Loucy (cell line): ENCODE data around the gene ZNF362.

Source experiments
- H2AFZ ChIP-seq: fragments of 200-600 bp; sonication (generic); 2 replicates; pipeline ENCODE4 v1.6.0; 2016; ENCODE audit warnings: antibody characterized with exemption, mild to moderate bottlenecking, low read length, moderate library complexity
- H3F3A ChIP-seq: fragments of 200-600 bp; 2 replicates; pipeline ENCODE4 v1.6.0; 2016; ENCODE audit warnings: antibody characterized with exemption, low read depth, mild to moderate bottlenecking
- H3K27me3 ChIP-seq: fragments of 200-600 bp; sonication (generic); 2 replicates; pipeline ENCODE4 v1.6.1; 2014; ENCODE audit warnings: low read length, mild to moderate bottlenecking; ENCODE audit not compliant: insufficient read depth, poor library complexity, severe bottlenecking
- H3K36me3 ChIP-seq: fragments of 200-600 bp; sonication (generic); 2 replicates; pipeline ENCODE4 v1.6.1; 2016; ENCODE audit warnings: low read length; ENCODE audit not compliant: insufficient read depth
- H3K4me1 ChIP-seq: fragments of 200-600 bp; sonication (generic); 2 replicates; pipeline ENCODE4 v1.5.1; 2014; ENCODE audit warnings: low read length, mild to moderate bottlenecking; ENCODE audit not compliant: insufficient read depth, poor library complexity, severe bottlenecking
- H3K4me2 ChIP-seq: fragments of 200-600 bp; sonication (generic); 2 replicates; pipeline ENCODE4 v1.6.0; 2014; ENCODE audit warnings: antibody characterized with exemption, low read length, low read depth, mild to moderate bottlenecking; ENCODE audit not compliant: poor library complexity, severe bottlenecking
- H3K4me3 ChIP-seq: fragments of 200-600 bp; sonication (generic); 2 replicates; pipeline ENCODE4 v1.5.1; 2014; ENCODE audit warnings: low read length, mild to moderate bottlenecking, mixed read lengths; ENCODE audit not compliant: poor library complexity, severe bottlenecking
- H3K79me2 ChIP-seq: fragments of 200-600 bp; sonication (generic); 2 replicates; pipeline ENCODE4 v1.6.1; 2014; ENCODE audit warnings: low read length; ENCODE audit not compliant: insufficient read depth
- H3K9ac ChIP-seq: fragments of 200-600 bp; sonication (generic); 2 replicates; pipeline ENCODE4 v1.6.0; 2014; ENCODE audit warnings: mild to moderate bottlenecking, low read depth, low read length, moderate library complexity; ENCODE audit not compliant: poor library complexity, severe bottlenecking
- H3K9me2 ChIP-seq: fragments of 200-600 bp; sonication (generic); replicated peaks from 2 replicates; pipeline ENCODE4 v1.6.1; 2016; ENCODE audit warnings: low read depth, low read length, mixed read lengths
- H3K9me3 ChIP-seq: fragments of 200-600 bp; sonication (generic); 2 replicates; pipeline ENCODE4 v1.6.1; 2014; ENCODE audit warnings: mild to moderate bottlenecking, antibody characterized with exemption, low read length, low read depth; ENCODE audit not compliant: insufficient read depth
- H4K20me1 ChIP-seq: fragments of 200-600 bp; sonication (generic); 2 replicates; pipeline ENCODE4 v1.6.0; 2014; ENCODE audit warnings: antibody characterized with exemption, low read length, mild to moderate bottlenecking; ENCODE audit not compliant: insufficient read depth, poor library complexity, severe bottlenecking
- CTCF ChIP-seq: fragments of 200-600 bp; sonication (generic); conservative IDR thresholded peaks from 2 replicates; pipeline ENCODE4 v1.5.1; 2014; ENCODE audit warnings: mild to moderate bottlenecking, antibody characterized with exemption, low read length
- EZH2phosphoT487 ChIP-seq: fragments of 200-600 bp; IDR thresholded peaks from 2 replicates; pipeline ENCODE4 v1.6.1; 2018; ENCODE audit warnings: antibody characterized with exemption, mild to moderate bottlenecking, moderate library complexity, borderline replicate concordance

Gene ZNF362

GRCh38 chr1:33260439-33260838, 4.1 kb downstream of the ZNF362 start:
- Histone ChIP-seq H3K4me3 (no peak overlapping the region), H4K20me1 (peaks cover 40% of the 10 kb centered on the region), H2AFZ (no peak overlapping the region), H3K27me3 (no peaks in the 10 kb centered on the region), H3K9ac (no peak overlapping the region), H3K9me2 (no peaks in the 10 kb centered on the region), H3K4me2 (peak overlapping the region; percentile 96), H3F3A (no peaks in the 10 kb centered on the region), H3K9me3 (no peaks in the 10 kb centered on the region), H3K79me2 (peaks cover 65% of the 10 kb centered on the region), H3K36me3 (peaks cover 2% of the 10 kb centered on the region; the same call in 1 of the 2 replicates), H3K4me1 (peaks cover 44% of the 10 kb centered on the region)
- TF ChIP-seq EZH2phosphoT487 (no peak), CTCF (no peak)

- peak overlapping the region; percentile 35 for H3K4me2 ChIP-seq
- H3K79me2 ChIP-seq, result peaks cover 65% of the 10 kb centered on the region
- H3K9me2 ChIP-seq, result no peaks in the 10 kb centered on the region
- no peaks in the 10 kb centered on the region for H3K27me3 ChIP-seq
- no peak overlapping the region for H3K9ac ChIP-seq
- no peaks in the 10 kb centered on the region for H3K9me3 ChIP-seq
- H3K4me1 ChIP-seq, result peaks cover 44% of the 10 kb centered on the region
- peaks cover 40% of the 10 kb centered on the region for H4K20me1 ChIP-seq
- H3K36me3 ChIP-seq, result peaks cover 2% of the 10 kb centered on the region; the same call in 1 of the 2 replicates
- H3K4me3 ChIP-seq, result no peak overlapping the region
- TF ChIP-seq CTCF (no peak), EZH2phosphoT487 (no peak)
- no peak overlapping the region for H2AFZ ChIP-seq
- no peaks in the 10 kb centered on the region for H3F3A ChIP-seq
Measured at GRCh38 chr1:33261344-33261743, 5.1 kb downstream of the ZNF362 start.

- Histone ChIP-seq H3F3A (no peaks in the 10 kb centered on the region), H3K4me3 (no peak overlapping the region), H3K79me2 (peaks cover 45% of the 10 kb centered on the region), H3K4me1 (peaks cover 26% of the 10 kb centered on the region), H3K9me2 (no peaks in the 10 kb centered on the region), H3K4me2 (no peak overlapping the region), H3K36me3 (peaks cover 2% of the 10 kb centered on the region; the same call in 1 of the 2 replicates), H3K9me3 (no peaks in the 10 kb centered on the region), H3K9ac (no peak overlapping the region), H3K27me3 (no peaks in the 10 kb centered on the region), H4K20me1 (peaks cover 30% of the 10 kb centered on the region), H2AFZ (no peak overlapping the region)
- TF ChIP-seq CTCF (no peak), EZH2phosphoT487 (no peak)
Measured at GRCh38 chr1:33263890-33264504, 7.7 kb downstream of the ZNF362 start.
